HCT116 (cell line): ENCODE results near the gene NEK7. TPM values are rescaled to one million over a fixed set of nuclear protein-coding genes. Genes with fewer than 3 reads are reported as not detected.

Experiments
- ATAC-seq: fragments of 200-7000 bp; cut with Tn5 transposase; 2 replicates; pipeline ENCODE4 v1.9.1; 2020; ENCODE audit warnings: mild to moderate bottlenecking, moderate library complexity
- BruUV-seq: library from RNA; stranded (reverse); fragments of 400-500 nt; replicated peaks from 2 replicates; lab custom pipeline; 2021; lab: Mats Ljungman, UMichigan
- CTCF ChIA-PET: fragments of 300-600 bp; sonication (Branson Sonifier 250); formaldehyde crosslinking; loops from one replicate; lab custom pipeline; 2021; ENCODE audit warnings: antibody characterized with exemption; lab: Charles Lee
- POLR2A ChIA-PET: fragments of 300-600, 350-600 bp; sonication (Branson Sonifier 250); formaldehyde crosslinking; loops from one replicate; lab custom pipeline; 2021; ENCODE audit warnings: antibody characterized with exemption; lab: Charles Lee
- RAD21 ChIA-PET, 2 experiments: fragments of 300-600 bp; sonication (Branson Sonifier 250); formaldehyde crosslinking; loops; one replicate each; lab custom pipeline; 2023; ENCODE audit warnings: low total read pairs in 2 of 2; ENCODE audit not compliant: uncharacterized antibody in 2 of 2, unreplicated experiment in 2 of 2, low non-redundant PET in 1 of 2; lab: Charles Lee
- DNase-seq: peaks from one replicate; pipeline ENCODE4 v3.0.0-alpha.2; 2010; ENCODE audit warnings: low read depth, low spot score
- H2AFZ ChIP-seq: fragments of 200-600 bp; shearing (Covaris generic), sonication (generic); 2 replicates; pipeline ENCODE4 v1.6.1; 2017; ENCODE audit warnings: low read depth, mixed run types, mixed read lengths, antibody characterized with exemption, low read length; ENCODE audit not compliant: poor library complexity, severe bottlenecking
- H3K27ac ChIP-seq: 2 replicates; pipeline ENCODE4 v1.5.1; 2012; ENCODE audit warnings: low read depth, low read length
- H3K27me3 ChIP-seq: fragments of 200-600 bp; sonication (generic); 2 replicates; pipeline ENCODE4 v1.6.1; 2016; ENCODE audit warnings: mixed run types, low read length, mixed read lengths; ENCODE audit not compliant: insufficient read depth
- H3K36me3 ChIP-seq, 2 experiments: fragments of 200-500 bp in 1 of 2; fragments of 200-600 bp in 1 of 2; sonication (Bioruptor generic) in 1 of 2; sonication (generic) in 1 of 2; 2 replicates each; pipeline versions ENCODE4 v1.5.1 to v1.6.1; 2014 to 2016; ENCODE audit warnings: low read length in 2 of 2, inconsistent platforms in 1 of 2, mixed read lengths in 1 of 2, mixed run types in 1 of 2; ENCODE audit not compliant: insufficient read depth in 2 of 2, control insufficient read depth in 1 of 2
- H3K4me1 ChIP-seq, 2 experiments: fragments of 200-600 bp in 1 of 2; sonication (generic) in 1 of 2; 2 replicates each; pipeline versions ENCODE4 v1.5.1 to v1.6.1; 2012 to 2017; ENCODE audit warnings: low read length in 2 of 2, inconsistent platforms in 1 of 2, mild to moderate bottlenecking in 1 of 2, mixed read lengths in 1 of 2, mixed run types in 1 of 2, moderate library complexity in 1 of 2; ENCODE audit not compliant: insufficient read depth in 2 of 2, control insufficient read depth in 1 of 2
- H3K4me2 ChIP-seq: fragments of 200-600 bp; sonication (generic); 2 replicates; pipeline ENCODE4 v1.6.1; 2017; ENCODE audit warnings: mixed run types, low read length, mixed read lengths
- H3K4me3 ChIP-seq, 2 experiments: fragments of 200-600 bp in 1 of 2; sonication (generic) in 1 of 2; replicated peaks in 1 of 2; 2 replicates each; pipeline ENCODE4 v1.5.1; 2011 to 2016; ENCODE audit warnings: low read length in 2 of 2, control low read depth in 1 of 2, low read depth in 1 of 2, mild to moderate bottlenecking in 1 of 2, mixed read lengths in 1 of 2, mixed run types in 1 of 2
- H3K79me2 ChIP-seq: fragments of 200-600 bp; sonication (generic); 2 replicates; pipeline ENCODE4 v1.6.1; 2017; ENCODE audit warnings: mild to moderate bottlenecking, mixed run types, low read length, moderate library complexity, mixed read lengths; ENCODE audit not compliant: insufficient read depth
- H3K9ac ChIP-seq: fragments of 200-600 bp; sonication (generic); 2 replicates; pipeline ENCODE4 v1.6.1; 2016; ENCODE audit warnings: low read length, mixed read lengths
- H3K9me2 ChIP-seq: fragments of 200-600 bp; sonication (generic), shearing (Covaris generic); 2 replicates; pipeline ENCODE4 v1.6.1; 2017; ENCODE audit warnings: mixed run types, mild to moderate bottlenecking, moderate library complexity; ENCODE audit not compliant: insufficient read depth
- H3K9me3 ChIP-seq, 2 experiments: fragments of 200-500 bp in 1 of 2; fragments of 200-600 bp in 1 of 2; sonication (Bioruptor generic) in 1 of 2; sonication (generic) in 1 of 2; 2 replicates each; pipeline ENCODE4 v1.6.1; 2014 to 2017; ENCODE audit warnings: low read length in 2 of 2, mixed read lengths in 2 of 2, inconsistent platforms in 1 of 2, low read depth in 1 of 2, mild to moderate bottlenecking in 1 of 2, mixed run types in 1 of 2, moderate library complexity in 1 of 2; ENCODE audit not compliant: control insufficient read depth in 1 of 2, insufficient read depth in 1 of 2
- H4K20me1 ChIP-seq: fragments of 200-600 bp; sonication (generic), shearing (Covaris generic); 2 replicates; pipeline ENCODE4 v1.6.1; 2017; ENCODE audit warnings: mixed run types, mild to moderate bottlenecking, moderate library complexity; ENCODE audit not compliant: insufficient read depth
- EGR1 ChIP-seq: IDR thresholded peaks from 2 replicates; pipeline ENCODE4 v1.6.1; 2012; ENCODE audit warnings: low read depth
- ELF1 ChIP-seq: IDR thresholded peaks from 2 replicates; pipeline ENCODE4 v1.6.1; 2012; ENCODE audit warnings: low read depth, borderline replicate concordance
- FOSL1 ChIP-seq: IDR thresholded peaks from 2 replicates; pipeline ENCODE4 v1.6.1; 2012; ENCODE audit warnings: low read depth
- JUND ChIP-seq: IDR thresholded peaks from 2 replicates; pipeline ENCODE4 v1.6.1; 2012
- RAD21 ChIP-seq: IDR thresholded peaks from 2 replicates; pipeline ENCODE4 v1.6.1; 2012; ENCODE audit warnings: low read depth, mild to moderate bottlenecking
- SP1 ChIP-seq: IDR thresholded peaks from 2 replicates; pipeline ENCODE4 v1.6.1; 2012; ENCODE audit warnings: low read depth
- ZFX ChIP-seq: fragments of 450-650 bp; IDR thresholded peaks from 2 replicates; pipeline ENCODE4 v1.6.1; 2017
- ZNF274 ChIP-seq: fragments of 200-500 bp; sonication (Bioruptor generic); IDR thresholded peaks from 2 replicates; pipeline ENCODE4 v1.6.1; 2014; ENCODE audit warnings: mild to moderate bottlenecking, low read depth, low read length, inconsistent platforms
- intact Hi-C: fragments of 100-400 bp; cut with micrococcal nuclease; formaldehyde crosslinking; loops from 2 replicates; pipeline ENCODE4 v1.10.0; 2022
- total RNA-seq: library from RNA; stranded (reverse); gene quantifications from one replicate; pipeline ENCODE4 v1.2.1, GENCODE V29; 2021; ENCODE audit not compliant: unreplicated experiment
- TF ChIP-seq, protein P1 (sequence below): IDR thresholded peaks from 2 replicates; pipeline ENCODE4 v1.6.1; 2012
- TF ChIP-seq, protein P2 (sequence below): IDR thresholded peaks from 2 replicates; pipeline ENCODE4 v1.6.1; 2012; ENCODE audit warnings: low read depth

Gene NEK7
- total RNA-seq, 1 experiment from 2014 or later = 33.0 TPM

DNA sequence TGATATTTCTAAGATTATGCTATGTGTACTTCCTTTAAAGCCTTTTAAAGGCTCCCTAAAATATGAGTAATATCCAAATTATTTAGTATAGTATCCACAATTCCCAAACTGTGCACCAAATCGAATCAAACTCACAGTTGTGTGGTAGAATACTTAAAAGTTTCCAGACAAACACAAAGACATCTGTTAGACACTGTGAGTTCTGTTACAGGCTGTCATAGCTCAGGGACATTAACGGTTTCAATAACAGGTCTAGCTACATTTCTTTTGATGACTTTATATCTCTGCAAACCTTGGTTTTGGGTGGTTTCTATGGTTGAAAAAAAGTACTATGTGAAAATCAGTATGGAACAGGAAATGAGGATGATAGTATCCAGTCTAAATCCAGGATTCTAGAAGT is 36.9 kb upstream of the NEK7 start:
- ATAC-seq (no peak), DNase-seq (no peak)
- H3K9me2 ChIP-seq = no peaks in the 10 kb centered on the region
- BruUV-seq = no TSS peak
- no peak overlapping the region for H2AFZ ChIP-seq
- no peak overlapping the region for H3K27ac ChIP-seq
- no peak overlapping the region for H3K9ac ChIP-seq
- intact Hi-C loops = no loop called here
- H3K4me1 ChIP-seq = peaks cover 5 to 12% of the 10 kb centered on the region in 2 experiments; a peak in 3 of 4 replicates
- ChIA-PET RAD21 (no interaction called here), CTCF (no interaction called here), POLR2A (no interaction called here)
- TF ChIP-seq EGR1 (no peak), FOSL1 (no peak), RAD21 (no peak), JUND (no peak), ZFX (no peak), SP1 (no peak), ZNF274 (no peak), ELF1 (no peak)
- TF ChIP-seq, protein P1, sequence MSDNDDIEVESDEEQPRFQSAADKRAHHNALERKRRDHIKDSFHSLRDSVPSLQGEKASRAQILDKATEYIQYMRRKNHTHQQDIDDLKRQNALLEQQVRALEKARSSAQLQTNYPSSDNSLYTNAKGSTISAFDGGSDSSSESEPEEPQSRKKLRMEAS = no peak
- TF ChIP-seq, protein P2, sequence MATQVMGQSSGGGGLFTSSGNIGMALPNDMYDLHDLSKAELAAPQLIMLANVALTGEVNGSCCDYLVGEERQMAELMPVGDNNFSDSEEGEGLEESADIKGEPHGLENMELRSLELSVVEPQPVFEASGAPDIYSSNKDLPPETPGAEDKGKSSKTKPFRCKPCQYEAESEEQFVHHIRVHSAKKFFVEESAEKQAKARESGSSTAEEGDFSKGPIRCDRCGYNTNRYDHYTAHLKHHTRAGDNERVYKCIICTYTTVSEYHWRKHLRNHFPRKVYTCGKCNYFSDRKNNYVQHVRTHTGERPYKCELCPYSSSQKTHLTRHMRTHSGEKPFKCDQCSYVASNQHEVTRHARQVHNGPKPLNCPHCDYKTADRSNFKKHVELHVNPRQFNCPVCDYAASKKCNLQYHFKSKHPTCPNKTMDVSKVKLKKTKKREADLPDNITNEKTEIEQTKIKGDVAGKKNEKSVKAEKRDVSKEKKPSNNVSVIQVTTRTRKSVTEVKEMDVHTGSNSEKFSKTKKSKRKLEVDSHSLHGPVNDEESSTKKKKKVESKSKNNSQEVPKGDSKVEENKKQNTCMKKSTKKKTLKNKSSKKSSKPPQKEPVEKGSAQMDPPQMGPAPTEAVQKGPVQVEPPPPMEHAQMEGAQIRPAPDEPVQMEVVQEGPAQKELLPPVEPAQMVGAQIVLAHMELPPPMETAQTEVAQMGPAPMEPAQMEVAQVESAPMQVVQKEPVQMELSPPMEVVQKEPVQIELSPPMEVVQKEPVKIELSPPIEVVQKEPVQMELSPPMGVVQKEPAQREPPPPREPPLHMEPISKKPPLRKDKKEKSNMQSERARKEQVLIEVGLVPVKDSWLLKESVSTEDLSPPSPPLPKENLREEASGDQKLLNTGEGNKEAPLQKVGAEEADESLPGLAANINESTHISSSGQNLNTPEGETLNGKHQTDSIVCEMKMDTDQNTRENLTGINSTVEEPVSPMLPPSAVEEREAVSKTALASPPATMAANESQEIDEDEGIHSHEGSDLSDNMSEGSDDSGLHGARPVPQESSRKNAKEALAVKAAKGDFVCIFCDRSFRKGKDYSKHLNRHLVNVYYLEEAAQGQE = no peak
- H3K4me2 ChIP-seq = no peak overlapping the region
- no peaks in the 10 kb centered on the region for H3K27me3 ChIP-seq
- H4K20me1 ChIP-seq = no peaks in the 10 kb centered on the region
- H3K4me3 ChIP-seq = no peak overlapping the region
- no peaks in the 10 kb centered on the region for H3K79me2 ChIP-seq
- no peaks in the 10 kb centered on the region for H3K9me3 ChIP-seq
- no peaks in the 10 kb centered on the region for H3K36me3 ChIP-seq
